WTC11 (cell line): Measurements from ENCODE around the gene NNMT.

Source experiments
- ATF3 ChIP-seq: sonication (generic); formaldehyde crosslinking; conservative IDR thresholded peaks from 2 replicates; pipeline ENCODE4 v1.8.1; 2022; ENCODE audit warnings: mild to moderate bottlenecking, missing genetic modification reagents
- FOXP1 ChIP-seq: sonication (generic); formaldehyde crosslinking; IDR thresholded peaks from 2 replicates; pipeline ENCODE4 v1.8.0; 2022; ENCODE audit warnings: missing genetic modification reagents, mild to moderate bottlenecking, moderate library complexity, borderline replicate concordance
- ZNF121 ChIP-seq: sonication (generic); formaldehyde crosslinking; IDR thresholded peaks from 2 replicates; pipeline ENCODE4 v1.8.0; 2023; ENCODE audit warnings: missing genetic modification reagents
- TF ChIP-seq, protein P1 (sequence below): fragments of 200-600 bp; IDR thresholded peaks from 2 replicates; pipeline ENCODE4 v1.8.0; 2022; ENCODE audit warnings: antibody characterized with exemption
- TF ChIP-seq, protein P2 (sequence below): sonication (generic); formaldehyde crosslinking; IDR thresholded peaks from 2 replicates; pipeline ENCODE4 v1.8.0; 2022; ENCODE audit warnings: mild to moderate bottlenecking, missing genetic modification reagents

GRCh38 chr11:114258696-114259095, 37.5 kb upstream of the NNMT start:
- TF ChIP-seq, protein P1, sequence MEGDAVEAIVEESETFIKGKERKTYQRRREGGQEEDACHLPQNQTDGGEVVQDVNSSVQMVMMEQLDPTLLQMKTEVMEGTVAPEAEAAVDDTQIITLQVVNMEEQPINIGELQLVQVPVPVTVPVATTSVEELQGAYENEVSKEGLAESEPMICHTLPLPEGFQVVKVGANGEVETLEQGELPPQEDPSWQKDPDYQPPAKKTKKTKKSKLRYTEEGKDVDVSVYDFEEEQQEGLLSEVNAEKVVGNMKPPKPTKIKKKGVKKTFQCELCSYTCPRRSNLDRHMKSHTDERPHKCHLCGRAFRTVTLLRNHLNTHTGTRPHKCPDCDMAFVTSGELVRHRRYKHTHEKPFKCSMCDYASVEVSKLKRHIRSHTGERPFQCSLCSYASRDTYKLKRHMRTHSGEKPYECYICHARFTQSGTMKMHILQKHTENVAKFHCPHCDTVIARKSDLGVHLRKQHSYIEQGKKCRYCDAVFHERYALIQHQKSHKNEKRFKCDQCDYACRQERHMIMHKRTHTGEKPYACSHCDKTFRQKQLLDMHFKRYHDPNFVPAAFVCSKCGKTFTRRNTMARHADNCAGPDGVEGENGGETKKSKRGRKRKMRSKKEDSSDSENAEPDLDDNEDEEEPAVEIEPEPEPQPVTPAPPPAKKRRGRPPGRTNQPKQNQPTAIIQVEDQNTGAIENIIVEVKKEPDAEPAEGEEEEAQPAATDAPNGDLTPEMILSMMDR, result no peak
- TF ChIP-seq, protein P2, sequence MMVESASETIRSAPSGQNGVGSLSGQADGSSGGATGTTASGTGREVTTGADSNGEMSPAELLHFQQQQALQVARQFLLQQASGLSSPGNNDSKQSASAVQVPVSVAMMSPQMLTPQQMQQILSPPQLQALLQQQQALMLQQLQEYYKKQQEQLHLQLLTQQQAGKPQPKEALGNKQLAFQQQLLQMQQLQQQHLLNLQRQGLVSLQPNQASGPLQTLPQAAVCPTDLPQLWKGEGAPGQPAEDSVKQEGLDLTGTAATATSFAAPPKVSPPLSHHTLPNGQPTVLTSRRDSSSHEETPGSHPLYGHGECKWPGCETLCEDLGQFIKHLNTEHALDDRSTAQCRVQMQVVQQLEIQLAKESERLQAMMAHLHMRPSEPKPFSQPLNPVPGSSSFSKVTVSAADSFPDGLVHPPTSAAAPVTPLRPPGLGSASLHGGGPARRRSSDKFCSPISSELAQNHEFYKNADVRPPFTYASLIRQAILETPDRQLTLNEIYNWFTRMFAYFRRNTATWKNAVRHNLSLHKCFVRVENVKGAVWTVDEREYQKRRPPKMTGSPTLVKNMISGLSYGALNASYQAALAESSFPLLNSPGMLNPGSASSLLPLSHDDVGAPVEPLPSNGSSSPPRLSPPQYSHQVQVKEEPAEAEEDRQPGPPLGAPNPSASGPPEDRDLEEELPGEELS (CRISPR knock-in tag), result no peak
- TF ChIP-seq ATF3 (CRISPR knock-in tag), result no peak
- TF ChIP-seq ZNF121, result no peak
- no peak for TF ChIP-seq FOXP1 (CRISPR knock-in tag)
